ENCODE measurements around the gene LGR4. TPM values are rescaled to one million over a fixed set of nuclear protein-coding genes. Genes with fewer than 3 reads are reported as not detected.

Gene LGR4
- total RNA-seq, 6 experiments from 2014 or later = 13.9 to 20.2 (median 17.7) TPM

DNA sequence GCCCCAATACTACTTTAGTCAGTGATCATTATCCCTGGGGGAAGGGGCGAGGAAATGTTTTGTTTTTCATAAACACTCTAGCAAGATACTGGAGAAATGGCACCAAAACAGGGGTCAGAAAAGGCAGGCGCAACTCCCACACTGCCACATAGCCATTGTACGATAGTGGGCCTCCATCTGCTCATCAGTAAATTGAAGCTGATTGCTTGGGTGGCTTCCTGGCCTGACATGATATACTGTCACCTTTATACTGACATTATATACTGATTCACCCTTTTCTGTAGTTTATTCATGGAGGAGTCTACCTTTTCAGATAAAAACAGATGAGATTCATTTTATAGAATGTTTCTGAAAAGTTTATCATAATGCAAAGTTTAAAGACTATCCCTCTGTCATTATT is 57.9 kb downstream of the LGR4 start:
- H3K4me1 Mint-ChIP-seq (ENCODE audit: low read depth) = peaks cover 4% of the 10 kb centered on the region; the same call in 1 of the 2 replicates
- DNase-seq = no peak
- H3K27ac Mint-ChIP-seq = no peak overlapping the region
- TF ChIP-seq, protein P1, sequence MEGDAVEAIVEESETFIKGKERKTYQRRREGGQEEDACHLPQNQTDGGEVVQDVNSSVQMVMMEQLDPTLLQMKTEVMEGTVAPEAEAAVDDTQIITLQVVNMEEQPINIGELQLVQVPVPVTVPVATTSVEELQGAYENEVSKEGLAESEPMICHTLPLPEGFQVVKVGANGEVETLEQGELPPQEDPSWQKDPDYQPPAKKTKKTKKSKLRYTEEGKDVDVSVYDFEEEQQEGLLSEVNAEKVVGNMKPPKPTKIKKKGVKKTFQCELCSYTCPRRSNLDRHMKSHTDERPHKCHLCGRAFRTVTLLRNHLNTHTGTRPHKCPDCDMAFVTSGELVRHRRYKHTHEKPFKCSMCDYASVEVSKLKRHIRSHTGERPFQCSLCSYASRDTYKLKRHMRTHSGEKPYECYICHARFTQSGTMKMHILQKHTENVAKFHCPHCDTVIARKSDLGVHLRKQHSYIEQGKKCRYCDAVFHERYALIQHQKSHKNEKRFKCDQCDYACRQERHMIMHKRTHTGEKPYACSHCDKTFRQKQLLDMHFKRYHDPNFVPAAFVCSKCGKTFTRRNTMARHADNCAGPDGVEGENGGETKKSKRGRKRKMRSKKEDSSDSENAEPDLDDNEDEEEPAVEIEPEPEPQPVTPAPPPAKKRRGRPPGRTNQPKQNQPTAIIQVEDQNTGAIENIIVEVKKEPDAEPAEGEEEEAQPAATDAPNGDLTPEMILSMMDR (IDR thresholded peaks at IDR 0.05) = no peak
- H3K4me3 Mint-ChIP-seq = no peak overlapping the region
- no peaks in the 10 kb centered on the region for H3K27me3 Mint-ChIP-seq (ENCODE audit: insufficient read depth)
- no peaks in the 10 kb centered on the region; the same call in 1 of the 2 replicates for H3K36me3 Mint-ChIP-seq (ENCODE audit: low read depth)
- H3K9me3 Mint-ChIP-seq = no peaks in the 10 kb centered on the region

- TF ChIP-seq, protein P1 (IDR thresholded peaks at IDR 0.05) = no peak
- Mint-ChIP-seq H3K9me3 (no peaks in the 10 kb centered on the region), H3K27me3 (ENCODE audit: insufficient read depth) (no peaks in the 10 kb centered on the region)
These were observed 59.4 kb downstream of the LGR4 start for GRCh38 chr11:27413218-27413617.

DNA sequence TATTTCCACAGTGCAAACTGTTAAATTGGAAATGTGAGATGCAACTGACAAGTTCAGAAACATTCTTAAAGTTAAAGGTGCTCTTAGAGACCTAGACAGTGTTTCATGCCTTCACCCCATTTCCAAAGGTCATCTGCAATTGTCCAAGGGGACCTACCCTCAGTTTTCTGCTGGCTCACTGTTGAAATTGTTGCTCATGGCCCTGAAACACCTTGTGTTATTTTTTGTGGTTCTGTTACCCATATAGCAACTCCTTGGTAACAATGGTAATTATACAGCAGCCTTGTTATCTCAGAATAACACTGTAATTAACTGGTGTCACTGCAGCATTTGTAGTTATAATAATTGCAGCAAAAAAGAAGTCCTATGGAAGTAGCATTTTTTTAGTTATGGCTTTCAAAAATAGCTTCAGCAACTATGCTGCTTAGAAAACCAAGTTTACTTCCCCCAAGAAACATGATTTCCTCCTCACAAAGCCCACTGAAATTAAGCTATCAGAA is 60.3 kb downstream of the LGR4 start:
- no peak overlapping the region for H3K4me3 Mint-ChIP-seq
- DNase-seq = no peak
- TF ChIP-seq, protein P1 (IDR thresholded peaks at IDR 0.05) = no peak
- no peaks in the 10 kb centered on the region for H3K9me3 Mint-ChIP-seq
- H3K27ac Mint-ChIP-seq = no peak overlapping the region
- H3K27me3 Mint-ChIP-seq (ENCODE audit: insufficient read depth) = no peaks in the 10 kb centered on the region
- H3K36me3 Mint-ChIP-seq (ENCODE audit: low read depth) = no peaks in the 10 kb centered on the region; the same call in 1 of the 2 replicates
- H3K4me1 Mint-ChIP-seq (ENCODE audit: low read depth) = peaks cover 4% of the 10 kb centered on the region; the same call in 1 of the 2 replicates

More at GRCh38 chr11:27413218-27413617, 59.4 kb downstream of the LGR4 start:
- Mint-ChIP-seq H3K4me3 (no peak overlapping the region), H3K27ac (no peak overlapping the region), H3K4me1 (ENCODE audit: low read depth) (peaks cover 4% of the 10 kb centered on the region; the same call in 1 of the 2 replicates), H3K36me3 (ENCODE audit: low read depth) (no peaks in the 10 kb centered on the region; the same call in 1 of the 2 replicates)
- DNase-seq = no peak

- H3K4me1 Mint-ChIP-seq (ENCODE audit: low read depth) = peaks cover 2% of the 10 kb centered on the region; the same call in 1 of the 2 replicates
- DNase-seq = no peak
- H3K36me3 Mint-ChIP-seq (ENCODE audit: low read depth) = no peaks in the 10 kb centered on the region; the same call in 1 of the 2 replicates
- no peak overlapping the region for H3K27ac Mint-ChIP-seq
- TF ChIP-seq, protein P1 (IDR thresholded peaks at IDR 0.05) = no peak
- H3K27me3 Mint-ChIP-seq (ENCODE audit: insufficient read depth) = no peaks in the 10 kb centered on the region
- no peak overlapping the region for H3K4me3 Mint-ChIP-seq
- no peaks in the 10 kb centered on the region for H3K9me3 Mint-ChIP-seq
These were observed 61.3 kb downstream of the LGR4 start for GRCh38 chr11:27411328-27411727.

DNA sequence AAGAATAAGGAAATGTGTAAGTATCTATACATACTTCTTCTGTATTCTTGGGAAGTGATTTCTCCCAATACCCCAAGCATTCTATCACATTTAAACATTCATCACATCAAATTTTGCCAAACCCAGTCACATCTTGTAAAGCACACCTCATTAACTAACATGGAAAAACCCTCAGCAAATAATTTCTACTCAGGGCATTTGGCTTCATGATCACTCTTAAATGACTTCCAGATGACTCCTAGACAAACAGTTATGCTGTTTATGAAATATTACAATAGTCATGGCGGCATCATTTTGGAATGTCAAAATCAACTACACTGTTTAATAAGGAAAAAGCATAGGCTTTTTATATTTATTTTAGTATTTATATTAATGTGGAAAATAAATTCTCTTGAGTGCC is 62.3 kb downstream of the LGR4 start:
- Mint-ChIP-seq H3K4me1 (ENCODE audit: low read depth) (no peaks in the 10 kb centered on the region; the same call in 1 of the 2 replicates), H3K27me3 (ENCODE audit: insufficient read depth) (no peaks in the 10 kb centered on the region), H3K27ac (no peak overlapping the region), H3K4me3 (no peak overlapping the region), H3K9me3 (no peaks in the 10 kb centered on the region), H3K36me3 (ENCODE audit: low read depth) (no peaks in the 10 kb centered on the region; the same call in 1 of the 2 replicates)
- DNase-seq = no peak
- TF ChIP-seq, protein P1 (IDR thresholded peaks at IDR 0.05) = no peak
